ENCODE data around the gene OR2J3. TPM values are rescaled to one million over a fixed set of nuclear protein-coding genes. Genes with fewer than 3 reads are reported as not detected.
"Not testable (repeated sequence)": the region's sequence is repeated elsewhere in the genome, so short reads cannot be mapped to it uniquely, and the experiment has no call there.

The OR2J3 gene
- total RNA-seq, 1 donor from 2014 or later = not detected

DNA sequence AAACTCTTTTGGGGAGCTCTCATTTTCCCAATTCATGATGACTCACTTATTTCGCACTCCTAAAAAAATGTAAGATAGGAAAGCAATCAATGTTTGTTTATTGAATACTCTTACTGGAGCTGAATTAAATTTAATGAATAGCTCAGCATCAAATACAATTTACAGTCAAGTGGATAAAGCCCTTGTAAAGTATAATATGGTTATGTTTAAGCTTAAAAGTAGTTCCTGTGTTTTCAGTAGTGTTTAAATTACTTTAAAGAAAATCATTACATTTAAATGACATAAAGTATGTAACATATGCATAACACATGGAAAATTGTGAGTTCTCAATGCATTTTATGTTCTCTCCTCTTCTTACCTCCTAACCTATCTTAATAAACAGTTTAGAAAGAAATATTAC, 20.6 kb upstream of the OR2J3 start, which contains the start of gene OR2B3:
Gene OR2B3 (minus strand): TSS at position 101 of the 400 bp plus-strand sequence. CDS start 65 bp downstream, at position 36.
- H3K27me3 Mint-ChIP-seq (ENCODE audit: low read depth) = peaks cover 3% of the 10 kb centered on the region
- H3K4me1 Mint-ChIP-seq (ENCODE audit: low read depth) = no peaks in the 10 kb centered on the region
- H3K9me3 Mint-ChIP-seq (ENCODE audit: low read depth) = no peaks in the 10 kb centered on the region
- H3K36me3 Mint-ChIP-seq (ENCODE audit: low read depth) = no peaks in the 10 kb centered on the region
- H3K27ac Mint-ChIP-seq (ENCODE audit: unreplicated experiment) = no peak within 1 kb of the TSS
- no peak for DNase-seq (ENCODE audit: low spot score)
- TF ChIP-seq, protein P1, sequence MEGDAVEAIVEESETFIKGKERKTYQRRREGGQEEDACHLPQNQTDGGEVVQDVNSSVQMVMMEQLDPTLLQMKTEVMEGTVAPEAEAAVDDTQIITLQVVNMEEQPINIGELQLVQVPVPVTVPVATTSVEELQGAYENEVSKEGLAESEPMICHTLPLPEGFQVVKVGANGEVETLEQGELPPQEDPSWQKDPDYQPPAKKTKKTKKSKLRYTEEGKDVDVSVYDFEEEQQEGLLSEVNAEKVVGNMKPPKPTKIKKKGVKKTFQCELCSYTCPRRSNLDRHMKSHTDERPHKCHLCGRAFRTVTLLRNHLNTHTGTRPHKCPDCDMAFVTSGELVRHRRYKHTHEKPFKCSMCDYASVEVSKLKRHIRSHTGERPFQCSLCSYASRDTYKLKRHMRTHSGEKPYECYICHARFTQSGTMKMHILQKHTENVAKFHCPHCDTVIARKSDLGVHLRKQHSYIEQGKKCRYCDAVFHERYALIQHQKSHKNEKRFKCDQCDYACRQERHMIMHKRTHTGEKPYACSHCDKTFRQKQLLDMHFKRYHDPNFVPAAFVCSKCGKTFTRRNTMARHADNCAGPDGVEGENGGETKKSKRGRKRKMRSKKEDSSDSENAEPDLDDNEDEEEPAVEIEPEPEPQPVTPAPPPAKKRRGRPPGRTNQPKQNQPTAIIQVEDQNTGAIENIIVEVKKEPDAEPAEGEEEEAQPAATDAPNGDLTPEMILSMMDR (IDR thresholded peaks at IDR 0.05) = no peak
- H3K4me3 Mint-ChIP-seq (ENCODE audit: unreplicated experiment) = no peak within 1 kb of the TSS

GRCh38 chr6:29092957-29093356, 14.9 kb upstream of the OR2J3 start:
- Mint-ChIP-seq H3K36me3 (ENCODE audit: low read depth) (no peaks in the 10 kb centered on the region), H3K4me3 (ENCODE audit: unreplicated experiment) (no peak overlapping the region), H3K4me1 (ENCODE audit: low read depth) (no peaks in the 10 kb centered on the region)

DNA sequence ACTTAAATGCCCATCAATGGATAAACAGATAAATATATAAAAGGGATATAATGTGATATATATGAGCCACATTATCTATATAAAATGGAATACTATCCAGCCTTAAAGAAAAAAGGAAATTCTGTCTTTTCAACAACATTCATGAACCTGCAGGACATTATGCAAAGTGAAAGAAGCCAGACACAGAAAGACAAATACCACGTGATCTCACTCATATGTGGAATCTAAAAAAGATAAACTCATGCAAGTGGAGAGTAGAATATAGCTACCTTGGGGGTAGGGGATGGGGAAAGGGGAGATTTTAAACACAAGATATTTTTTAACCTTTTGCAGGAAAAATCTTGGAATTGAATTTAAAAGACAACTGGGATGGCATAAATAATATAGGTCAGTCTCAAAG, 10.1 kb upstream of the OR2J3 start:
- Mint-ChIP-seq H3K9me3 (ENCODE audit: low read depth) (no peaks in the 10 kb centered on the region), H3K27me3 (ENCODE audit: low read depth) (peaks cover 27% of the 10 kb centered on the region), H3K4me1 (ENCODE audit: low read depth) (no peaks in the 10 kb centered on the region), H3K27ac (ENCODE audit: unreplicated experiment) (no peak overlapping the region), H3K36me3 (ENCODE audit: low read depth) (no peaks in the 10 kb centered on the region), H3K4me3 (ENCODE audit: unreplicated experiment) (no peak overlapping the region)
- DNase-seq (ENCODE audit: low spot score) = no peak
- TF ChIP-seq, protein P1 (IDR thresholded peaks at IDR 0.05) = no peak

More at GRCh38 chr6:29092957-29093356, 14.9 kb upstream of the OR2J3 start:
- H3K9me3 Mint-ChIP-seq (ENCODE audit: low read depth) = no peaks in the 10 kb centered on the region
- H3K27ac Mint-ChIP-seq (ENCODE audit: unreplicated experiment) = no peak overlapping the region
- H3K27me3 Mint-ChIP-seq (ENCODE audit: low read depth) = peaks cover 16% of the 10 kb centered on the region
- TF ChIP-seq, protein P1 (IDR thresholded peaks at IDR 0.05) = no peak
- no peak for DNase-seq (ENCODE audit: low spot score)

DNA sequence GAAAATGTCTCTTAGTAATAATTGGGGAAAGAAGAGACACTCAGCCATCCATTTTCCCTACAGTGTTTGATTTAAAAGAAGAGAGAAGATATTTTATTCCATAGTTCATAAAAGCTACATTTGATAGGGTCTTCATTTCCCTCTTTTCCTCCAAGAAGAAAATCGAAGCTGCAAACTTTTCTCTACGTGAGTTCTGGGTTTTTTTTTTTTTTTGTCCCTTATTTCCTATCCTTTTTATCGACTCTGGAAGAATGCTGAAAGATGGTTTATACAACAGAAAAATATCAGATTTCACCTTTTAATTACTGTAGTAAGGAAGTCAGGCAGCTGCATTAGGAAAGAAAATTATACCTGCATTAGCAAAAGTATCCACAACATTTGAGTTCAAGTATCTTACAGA, 8.7 kb upstream of the OR2J3 start, which contains the start of gene OR2J1:
Gene OR2J1 (plus strand): TSS at position 301 of the 400 bp plus-strand sequence. CDS start 1,453 bp downstream, outside the sequence.
- TF ChIP-seq, protein P1 (IDR thresholded peaks at IDR 0.05) = no peak
- peaks cover 25% of the 10 kb centered on the region for H3K27me3 Mint-ChIP-seq (ENCODE audit: low read depth)
- no peak within 1 kb of the TSS for H3K4me3 Mint-ChIP-seq (ENCODE audit: unreplicated experiment)

DNA sequence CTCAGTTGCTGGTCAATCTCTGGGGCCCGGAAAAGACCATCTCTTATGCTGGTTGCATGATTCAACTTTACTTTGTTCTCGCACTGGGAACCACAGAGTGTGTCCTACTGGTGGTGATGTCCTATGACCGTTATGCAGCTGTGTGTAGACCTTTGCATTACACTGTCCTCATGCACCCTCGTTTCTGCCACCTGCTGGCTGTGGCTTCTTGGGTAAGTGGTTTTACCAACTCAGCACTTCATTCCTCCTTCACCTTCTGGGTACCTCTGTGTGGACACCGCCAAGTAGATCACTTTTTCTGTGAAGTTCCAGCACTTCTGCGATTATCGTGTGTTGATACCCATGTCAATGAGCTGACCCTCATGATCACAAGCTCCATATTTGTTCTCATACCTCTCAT, 4.3 kb downstream of the OR2J3 start:
- no peak for DNase-seq (ENCODE audit: low spot score)
- no peaks in the 10 kb centered on the region for H3K36me3 Mint-ChIP-seq (ENCODE audit: low read depth)
- H3K9me3 Mint-ChIP-seq (ENCODE audit: low read depth) = no peaks in the 10 kb centered on the region
- no peak overlapping the region for H3K4me3 Mint-ChIP-seq (ENCODE audit: unreplicated experiment)
- no peak overlapping the region for H3K27ac Mint-ChIP-seq (ENCODE audit: unreplicated experiment)
- H3K4me1 Mint-ChIP-seq (ENCODE audit: low read depth) = no peaks in the 10 kb centered on the region
- peaks cover 14% of the 10 kb centered on the region for H3K27me3 Mint-ChIP-seq (ENCODE audit: low read depth)
- TF ChIP-seq, protein P1 (IDR thresholded peaks at IDR 0.05) = no peak

More for the DNA sequence above, 8.7 kb upstream of the OR2J3 start, which contains the start of gene OR2J1:
- Mint-ChIP-seq H3K36me3 (ENCODE audit: low read depth) (no peaks in the 10 kb centered on the region), H3K4me1 (ENCODE audit: low read depth) (no peaks in the 10 kb centered on the region), H3K27ac (ENCODE audit: unreplicated experiment) (no peak within 1 kb of the TSS), H3K9me3 (ENCODE audit: low read depth) (peaks cover 4% of the 10 kb centered on the region)
- no peak for DNase-seq (ENCODE audit: low spot score)

DNA sequence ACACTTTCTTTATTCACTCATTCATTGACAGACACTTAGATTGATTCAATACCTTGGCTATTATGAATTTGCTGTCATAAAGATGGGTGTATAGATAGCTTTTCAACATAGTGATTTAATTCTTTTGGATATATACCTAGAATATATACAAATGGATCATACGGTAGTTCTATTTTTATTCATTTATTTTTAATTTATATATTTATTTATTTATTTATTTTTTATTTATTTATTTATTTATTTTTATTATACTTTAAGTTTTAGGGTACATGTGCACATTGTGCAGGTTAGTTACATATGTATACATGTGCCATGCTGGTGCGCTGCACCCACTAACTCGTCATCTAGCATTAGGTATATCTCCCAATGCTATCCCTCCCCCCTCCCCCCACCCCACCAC, 7.1 kb downstream of the OR2J3 start:
- H3K4me3 Mint-ChIP-seq (ENCODE audit: unreplicated experiment); H3K9me3 Mint-ChIP-seq (ENCODE audit: low read depth); H3K36me3 Mint-ChIP-seq (ENCODE audit: low read depth); H3K27ac Mint-ChIP-seq (ENCODE audit: unreplicated experiment); DNase-seq (ENCODE audit: low spot score); H3K4me1 Mint-ChIP-seq (ENCODE audit: low read depth): not testable (repeated sequence)
- H3K27me3 Mint-ChIP-seq (ENCODE audit: low read depth) = peaks cover 13% of the 10 kb centered on the region
